NCI-H446 (cell line): Measurements from ENCODE around the gene TTLL10.
A peak's percentile ranks its signal among the peaks of the same experiment; 100 is the strongest.

Experiments
- DNase-seq, 2 experiments: peaks; one replicate each; lab custom pipeline; 2025; lab: John Stamatoyannopoulos, UW

TTLL10 gene

DNA sequence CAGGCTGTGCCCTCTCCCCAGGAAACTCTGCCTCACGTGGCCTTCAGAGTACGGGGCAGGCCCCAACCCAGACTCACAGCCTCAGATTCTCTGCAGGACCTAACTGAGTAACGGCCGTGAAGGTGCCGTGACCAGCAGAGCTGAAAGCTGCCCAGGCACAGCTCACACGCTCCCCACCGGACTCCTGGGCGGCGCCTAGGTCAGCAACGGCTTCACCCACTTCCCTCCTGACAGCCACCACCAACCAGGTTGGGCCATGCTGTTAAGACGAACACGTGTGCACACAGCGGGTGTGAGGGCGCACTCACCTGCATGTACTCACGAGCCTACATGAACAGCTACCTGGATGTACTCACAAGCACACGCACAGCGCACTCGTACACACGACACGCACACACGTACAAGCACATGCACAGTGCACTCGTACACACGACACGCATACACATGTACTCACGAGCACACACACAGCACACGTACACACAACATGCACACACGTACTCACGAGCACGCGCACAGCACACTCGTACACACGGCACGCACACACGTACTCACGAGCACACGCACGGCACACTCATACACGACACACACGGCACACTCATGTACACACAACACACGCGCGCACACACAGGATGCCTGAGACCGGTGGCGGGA, 49.0 kb downstream of the TTLL10 start:
- no peak for DNase-seq

DNA sequence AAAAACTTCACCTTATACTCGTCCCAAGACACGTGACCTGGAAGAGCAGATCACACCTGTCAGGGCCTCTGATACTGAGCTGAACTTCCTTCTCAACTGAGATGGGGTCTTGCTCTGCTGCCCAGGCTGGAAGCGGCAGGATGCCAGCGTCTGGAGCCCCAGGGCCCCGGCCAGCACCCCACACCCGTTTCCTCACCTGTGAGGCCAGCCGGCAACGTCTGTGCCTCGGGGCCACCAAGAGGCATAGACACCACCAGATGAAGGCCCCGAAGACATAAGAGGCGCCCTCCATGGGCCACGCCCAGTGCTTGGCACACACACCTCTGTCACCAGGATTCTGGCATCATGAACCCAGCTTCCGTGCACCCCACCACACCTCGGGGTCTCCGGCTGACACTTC, 49.6 kb downstream of the TTLL10 start:
- DNase-seq, result no peak

DNA sequence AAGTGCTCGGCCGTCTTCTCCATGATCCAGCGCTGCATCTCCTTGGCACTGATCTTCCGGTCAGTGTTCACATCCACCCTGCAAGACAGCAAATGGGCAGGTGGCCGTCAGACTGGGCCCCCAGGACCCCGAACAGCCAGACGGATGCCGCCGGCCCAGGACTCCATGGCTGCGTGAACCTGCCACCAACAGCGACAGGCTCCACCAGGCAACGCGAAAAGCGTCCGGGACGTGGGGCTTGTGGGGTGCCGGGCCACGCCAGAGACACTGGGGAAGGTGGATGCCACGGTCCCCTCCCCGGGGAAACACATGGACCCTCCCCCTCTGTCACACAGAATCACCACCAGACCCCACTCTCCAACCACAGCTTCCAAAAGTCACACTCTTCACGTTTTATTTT, 50.2 kb downstream of the TTLL10 start:
- DNase-seq, result no peak

DNA sequence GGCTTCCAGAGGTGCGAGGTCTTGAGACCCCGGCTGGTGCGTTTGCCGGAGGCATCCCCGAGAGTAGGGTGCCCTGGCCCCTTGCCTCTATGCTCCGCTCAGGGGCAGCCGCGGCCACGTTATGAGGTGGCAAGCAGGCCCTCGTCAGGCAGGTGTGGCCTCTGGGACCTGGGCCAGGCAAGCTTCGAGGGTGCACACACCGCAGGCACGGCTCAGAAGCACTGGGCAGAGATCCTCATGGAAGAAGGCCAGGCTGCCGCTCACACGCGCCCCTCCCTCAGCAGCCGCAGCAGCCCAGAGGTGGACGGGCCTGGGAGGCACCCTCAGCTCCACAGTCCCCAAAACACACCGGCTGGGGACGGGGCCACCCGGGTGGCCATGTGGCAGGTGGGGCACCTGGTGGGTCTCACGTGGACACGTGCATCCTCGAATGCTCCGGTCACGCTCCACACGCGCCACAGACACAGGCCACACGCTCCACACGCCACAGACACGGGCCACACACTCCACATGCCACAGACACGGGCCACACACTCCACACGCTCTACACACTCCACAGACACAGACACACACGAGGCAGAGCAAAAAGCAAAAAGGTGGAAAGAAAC, 51.7 kb downstream of the TTLL10 start:
- no peak for DNase-seq

DNA sequence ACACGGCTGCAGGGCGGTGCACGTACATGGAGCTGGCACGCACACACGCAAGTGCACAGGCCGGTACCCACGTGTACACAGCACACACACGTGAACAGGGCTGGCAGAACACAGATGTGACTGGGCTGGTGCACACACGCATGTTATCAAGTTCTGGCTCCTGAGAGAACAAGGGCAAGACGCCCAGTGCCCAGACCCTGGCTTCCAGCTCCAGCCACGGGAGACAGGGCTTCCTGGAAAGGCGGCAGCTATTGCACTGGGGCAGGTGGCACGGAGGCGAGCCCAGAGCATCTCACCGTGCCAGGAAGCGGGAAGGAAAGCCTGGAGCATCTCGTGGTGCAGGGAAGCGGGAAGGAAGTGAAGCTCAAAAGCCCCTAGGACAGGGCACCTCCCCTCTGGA, 52.2 kb downstream of the TTLL10 start:
- no peak for DNase-seq

DNA sequence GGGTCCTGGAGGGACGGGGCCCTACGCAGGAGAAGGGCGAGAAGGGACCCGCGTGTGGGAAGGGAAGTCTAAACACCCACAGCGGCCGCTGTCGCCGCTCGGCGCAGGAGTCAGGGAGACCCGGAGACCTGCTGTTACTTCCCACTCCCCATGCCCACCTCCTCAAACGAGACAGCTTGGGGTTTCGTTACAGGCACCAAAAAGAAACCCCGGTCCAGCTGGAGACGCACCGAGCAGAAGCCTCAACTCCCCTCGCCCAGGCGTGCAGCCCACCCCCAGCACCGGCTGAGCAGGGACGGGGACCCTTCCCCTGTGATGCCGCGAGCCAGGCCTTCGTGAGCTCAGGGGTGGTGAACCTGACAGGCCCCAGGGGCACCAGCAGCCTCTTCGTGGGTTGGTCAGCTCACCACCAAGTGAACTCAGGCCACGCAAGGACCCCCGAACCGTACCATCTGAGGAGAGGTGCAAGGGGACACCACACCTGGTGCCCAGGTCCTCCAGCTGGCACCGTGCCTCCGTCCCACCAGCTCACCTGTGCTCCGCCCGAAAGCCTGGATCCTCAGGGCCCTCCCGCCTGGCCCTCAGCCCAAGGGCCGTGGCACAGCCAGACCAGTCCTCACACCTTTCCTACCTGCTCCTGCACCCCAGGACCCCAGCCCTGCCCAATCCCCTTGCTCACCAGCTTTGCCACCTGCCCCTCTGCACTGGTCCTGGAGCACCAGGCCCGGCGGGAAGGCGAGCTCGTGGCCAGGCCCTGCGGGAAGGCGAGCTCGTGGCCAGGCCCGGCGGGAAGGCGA, 53.1 kb downstream of the TTLL10 start:
- no peak for DNase-seq

DNA sequence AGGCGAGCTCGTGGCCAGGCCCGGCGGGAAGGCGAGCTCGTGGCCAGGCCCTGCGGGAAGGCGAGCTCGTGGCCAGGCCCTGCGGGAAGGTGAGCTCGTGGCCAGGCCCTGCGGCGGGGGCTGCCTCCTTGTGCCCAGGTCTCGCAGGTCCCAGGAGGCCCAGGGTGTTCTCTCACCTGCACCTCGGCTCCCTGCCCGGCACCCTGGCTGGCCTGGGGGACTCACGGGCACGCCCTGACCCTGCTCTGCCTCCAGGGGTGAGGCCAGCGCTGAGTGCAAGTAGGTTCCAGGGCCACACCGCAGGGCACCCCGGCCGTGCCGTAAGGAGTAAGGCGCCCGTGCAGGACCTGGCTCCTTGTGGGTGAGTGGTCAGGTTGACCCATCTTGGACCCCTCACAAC, 53.7 kb downstream of the TTLL10 start:
- DNase-seq, result no peak

DNA sequence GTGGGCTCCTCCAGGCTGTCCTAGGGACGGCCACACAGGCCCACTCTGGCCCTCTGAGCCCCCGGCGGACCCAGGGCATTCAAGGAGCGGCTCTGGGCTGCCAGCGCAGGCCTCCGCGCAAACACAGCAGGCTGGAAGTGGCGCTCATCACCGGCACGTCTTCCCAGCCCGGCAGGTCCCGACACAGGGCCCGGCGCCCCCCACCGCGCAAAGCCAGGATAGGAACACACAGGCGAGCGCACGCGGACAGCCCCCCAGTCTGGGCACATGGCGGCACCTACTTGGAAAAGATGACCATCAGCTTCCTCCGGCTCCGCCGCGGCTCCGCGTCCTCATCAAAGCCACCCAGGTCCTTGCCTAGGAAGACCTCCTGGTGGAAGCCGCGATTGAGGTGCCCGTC, 54.5 kb downstream of the TTLL10 start:
- DNase-seq, result no peak

DNA sequence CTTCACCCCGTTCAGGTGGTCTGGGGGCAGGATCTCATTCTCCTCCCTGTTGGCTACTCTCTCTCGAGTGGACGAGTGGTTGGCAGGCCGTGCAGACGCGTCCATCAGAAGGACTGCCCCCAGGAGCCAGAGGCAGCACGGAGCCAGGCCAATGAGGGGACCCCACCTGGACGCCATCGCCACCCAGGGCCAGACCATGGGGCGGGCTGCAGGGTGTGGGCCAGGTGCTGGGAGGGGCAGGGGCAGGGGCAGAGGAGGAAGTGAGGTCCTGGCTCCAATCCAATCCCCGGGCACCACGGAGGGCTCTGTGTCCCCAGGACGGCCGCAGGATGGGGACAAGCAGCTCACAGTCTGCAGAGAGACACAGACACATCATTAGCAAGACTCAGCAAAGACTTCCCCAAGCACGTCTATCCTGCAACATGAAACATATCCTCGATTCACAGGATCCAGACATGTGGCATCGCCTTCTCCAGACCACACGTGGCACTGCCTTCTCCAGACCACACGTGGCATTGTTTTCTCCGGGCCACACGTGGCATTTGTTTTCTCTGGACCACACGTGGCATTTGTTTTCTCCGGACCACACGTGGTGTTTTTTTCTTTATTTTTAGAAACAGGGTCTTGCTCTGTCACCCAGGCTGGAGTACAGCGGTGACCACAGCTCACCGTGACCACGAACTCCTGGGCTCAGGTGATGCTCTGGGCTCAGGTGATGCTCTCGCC, 55.1 kb downstream of the TTLL10 start:
- no peak for DNase-seq

DNA sequence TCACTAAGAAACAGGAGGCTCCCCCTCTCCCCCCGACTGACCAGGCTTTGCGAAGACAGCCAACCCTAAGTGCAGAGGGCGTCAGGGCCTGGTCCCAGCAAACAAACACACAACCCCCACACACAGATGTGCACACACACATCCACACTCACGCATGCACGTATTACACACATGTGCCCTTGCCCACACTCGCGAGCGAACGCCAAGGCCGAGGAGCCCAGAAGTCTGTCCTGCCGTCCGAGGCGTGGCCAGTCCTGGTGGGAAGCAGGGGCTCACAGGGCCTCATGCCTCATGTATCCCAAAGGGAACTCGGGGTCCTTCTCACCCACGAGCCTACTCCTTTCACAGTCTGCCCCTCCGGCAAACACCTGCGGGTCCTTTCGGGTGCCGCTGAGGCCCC, 56.1 kb downstream of the TTLL10 start:
- no peak for DNase-seq

DNA sequence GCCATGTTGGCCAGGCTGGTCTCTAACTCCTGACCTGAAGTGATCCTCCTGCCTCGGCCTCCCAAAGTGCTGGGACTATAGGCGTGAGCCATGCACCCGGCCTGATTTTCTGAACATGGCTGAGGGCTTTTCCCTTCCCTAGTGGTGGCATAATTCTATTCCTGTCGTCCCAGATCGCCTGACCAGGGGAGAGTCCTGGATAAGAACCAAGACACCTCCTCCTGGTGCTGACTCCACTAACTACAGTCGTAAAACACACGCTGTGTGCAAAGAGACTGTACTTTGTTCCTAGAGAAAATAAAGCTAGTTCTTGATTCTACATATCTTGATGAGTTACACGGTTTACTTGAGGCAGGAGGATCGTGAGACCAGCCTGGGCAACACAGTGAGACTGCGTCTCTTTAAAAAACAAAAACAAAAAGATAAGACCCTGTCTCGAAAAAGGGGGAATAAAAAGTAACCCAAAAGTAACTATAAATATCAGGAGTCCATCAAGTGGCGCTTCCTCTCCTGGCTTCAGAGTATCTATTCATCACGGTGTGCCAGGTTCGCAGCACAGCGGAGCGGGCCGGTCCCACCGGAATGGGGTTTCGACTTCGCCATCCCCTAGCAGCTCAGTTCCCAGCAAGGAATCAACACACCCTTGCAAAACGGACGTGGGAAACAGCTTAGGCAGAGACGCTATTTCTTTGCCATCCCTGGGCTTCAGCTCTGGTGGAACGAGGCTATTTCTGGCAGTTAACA, 57.1 kb downstream of the TTLL10 start:
- DNase-seq, result peak in 1 of 2 experiments; percentile 38

DNA sequence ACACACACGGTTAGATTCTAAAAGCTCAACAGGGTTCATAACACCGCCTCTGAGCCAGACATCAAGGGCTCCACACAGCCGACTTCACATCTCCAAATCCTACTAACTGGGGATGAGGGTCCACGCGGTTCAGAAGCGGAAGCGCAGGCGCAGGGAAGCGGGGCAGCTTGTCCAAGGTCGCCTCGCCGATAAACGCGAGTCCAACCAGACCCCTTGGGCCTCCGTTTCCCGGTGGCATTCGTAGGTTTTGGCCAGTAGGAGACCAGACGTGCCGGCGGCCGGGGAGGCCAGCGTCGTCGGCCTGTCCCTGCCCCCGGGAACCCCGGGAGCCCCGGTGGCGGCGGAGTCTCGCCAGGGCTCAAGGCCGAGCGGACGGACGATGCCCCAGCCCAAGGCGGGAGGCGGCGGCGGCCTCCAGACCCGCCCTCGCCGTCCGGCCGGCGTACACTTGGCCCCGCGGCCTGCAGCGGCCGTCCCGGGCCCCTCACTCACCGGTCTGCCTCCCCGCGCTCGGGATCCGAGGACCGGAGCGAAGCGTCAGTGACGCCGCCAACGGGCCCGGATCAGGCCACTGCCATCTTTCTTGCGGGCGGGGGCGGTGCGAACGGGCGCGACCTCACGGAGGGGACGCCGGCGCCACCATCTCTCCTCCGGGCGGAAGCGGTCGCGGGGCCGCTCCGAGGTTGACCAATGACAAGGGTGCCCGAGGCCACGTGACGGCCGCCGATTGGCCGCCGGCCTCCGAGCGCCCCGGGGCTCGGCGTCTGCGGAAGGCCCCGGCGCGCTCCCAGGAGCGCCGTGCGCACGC, 57.9 kb downstream of the TTLL10 start, which contains the start of gene SDF4:
SDF4 (minus strand) TSS at position 602 of the 808 bp plus-strand sequence. CDS start 3,229 bp downstream, outside the sequence.
- DNase-seq, result peak; percentile 95 to 99

DNA sequence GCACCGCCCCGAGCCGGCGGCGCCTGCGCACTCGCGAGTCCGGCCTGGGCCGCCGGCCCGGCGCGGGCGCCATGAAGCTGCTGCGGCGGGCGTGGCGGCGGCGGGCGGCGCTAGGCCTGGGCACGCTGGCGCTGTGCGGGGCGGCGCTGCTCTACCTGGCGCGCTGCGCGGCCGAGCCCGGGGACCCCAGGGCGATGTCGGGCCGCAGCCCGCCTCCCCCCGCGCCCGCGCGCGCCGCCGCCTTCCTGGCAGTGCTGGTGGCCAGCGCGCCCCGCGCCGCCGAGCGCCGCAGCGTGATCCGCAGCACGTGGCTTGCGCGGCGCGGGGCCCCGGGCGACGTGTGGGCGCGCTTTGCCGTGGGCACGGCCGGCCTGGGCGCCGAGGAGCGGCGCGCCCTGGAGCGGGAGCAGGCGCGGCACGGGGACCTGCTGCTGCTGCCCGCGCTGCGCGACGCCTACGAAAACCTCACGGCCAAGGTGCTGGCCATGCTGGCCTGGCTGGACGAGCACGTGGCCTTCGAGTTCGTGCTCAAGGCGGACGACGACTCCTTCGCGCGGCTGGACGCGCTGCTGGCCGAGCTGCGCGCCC, 58.6 kb downstream of the TTLL10 start, which contains the start of gene B3GALT6:
B3GALT6 (plus strand) TSS at position 30 of the 588 bp plus-strand sequence; CDS start at position 72, 42 bp downstream.
- DNase-seq, result no peak

DNA sequence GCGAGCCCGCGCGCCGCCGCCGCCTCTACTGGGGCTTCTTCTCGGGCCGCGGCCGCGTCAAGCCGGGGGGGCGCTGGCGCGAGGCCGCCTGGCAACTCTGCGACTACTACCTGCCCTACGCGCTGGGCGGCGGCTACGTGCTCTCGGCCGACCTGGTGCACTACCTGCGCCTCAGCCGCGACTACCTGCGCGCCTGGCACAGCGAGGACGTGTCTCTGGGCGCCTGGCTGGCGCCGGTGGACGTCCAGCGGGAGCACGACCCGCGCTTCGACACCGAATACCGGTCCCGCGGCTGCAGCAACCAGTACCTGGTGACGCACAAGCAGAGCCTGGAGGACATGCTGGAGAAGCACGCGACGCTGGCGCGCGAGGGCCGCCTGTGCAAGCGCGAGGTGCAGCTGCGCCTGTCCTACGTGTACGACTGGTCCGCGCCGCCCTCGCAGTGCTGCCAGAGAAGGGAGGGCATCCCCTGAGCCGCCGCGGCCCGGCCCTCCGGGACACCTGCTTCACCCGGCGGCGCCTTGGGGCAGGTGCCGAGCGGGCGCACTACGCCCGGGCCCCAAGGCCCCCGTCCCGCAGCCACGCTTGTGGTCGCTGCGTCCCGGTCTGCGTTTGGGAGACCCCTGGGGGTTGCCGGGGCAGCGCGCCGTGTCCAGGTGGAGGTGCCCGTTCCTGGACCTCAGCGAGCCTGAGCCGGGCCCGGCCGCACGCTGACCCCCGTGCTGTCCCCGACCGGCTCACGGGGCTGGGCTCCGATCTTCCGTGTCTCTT, 59.3 kb downstream of the TTLL10 start:
- no peak for DNase-seq

DNA sequence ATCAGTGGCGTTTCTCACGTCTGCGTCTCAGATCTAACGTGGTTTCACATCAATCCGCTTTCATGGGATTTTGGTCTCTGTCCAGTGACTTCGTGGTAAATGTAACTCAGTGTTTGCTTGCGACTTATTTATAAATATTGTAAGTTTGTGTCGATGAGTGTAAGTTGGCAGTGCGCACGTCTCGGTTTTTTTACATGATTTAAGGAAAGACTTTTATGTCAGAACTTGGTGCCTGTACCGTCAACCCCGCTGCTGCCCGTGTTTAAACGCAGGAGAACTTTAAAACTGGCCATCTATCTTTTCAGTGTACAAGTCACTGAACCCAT, 59.9 kb downstream of the TTLL10 start:
- no peak for DNase-seq

DNA sequence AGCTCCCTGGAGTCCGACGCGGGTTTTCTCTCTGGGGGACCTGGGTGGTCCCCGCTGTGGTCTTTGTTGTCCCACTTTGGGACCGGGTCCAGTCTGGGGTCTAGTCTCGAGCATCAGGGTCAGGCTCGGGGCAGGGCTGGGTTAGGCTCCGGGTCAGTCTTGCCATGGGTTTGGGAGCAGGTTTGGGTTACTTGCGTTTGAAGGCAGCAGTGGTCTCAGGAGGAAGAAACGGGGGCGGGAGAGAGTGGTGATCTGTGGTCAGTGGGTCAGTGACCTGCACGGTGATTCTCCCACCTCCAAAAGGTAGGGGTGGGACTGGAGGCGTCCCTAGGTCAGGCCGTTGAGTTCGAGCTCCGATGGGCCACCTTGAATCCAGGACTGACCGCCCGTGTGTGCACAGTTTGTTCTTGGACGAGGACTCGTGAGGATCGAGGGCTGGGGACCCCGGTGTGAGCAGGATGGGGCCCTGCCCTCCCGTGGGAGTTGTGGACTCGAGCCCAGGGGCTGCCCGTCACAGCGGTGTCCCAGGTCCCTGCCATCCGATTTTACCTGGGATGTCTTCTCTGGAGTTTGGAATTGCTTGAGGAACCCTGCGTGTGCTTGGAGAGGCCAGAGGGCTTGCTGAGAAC, 60.6 kb downstream of the TTLL10 start:
- no peak for DNase-seq

DNA sequence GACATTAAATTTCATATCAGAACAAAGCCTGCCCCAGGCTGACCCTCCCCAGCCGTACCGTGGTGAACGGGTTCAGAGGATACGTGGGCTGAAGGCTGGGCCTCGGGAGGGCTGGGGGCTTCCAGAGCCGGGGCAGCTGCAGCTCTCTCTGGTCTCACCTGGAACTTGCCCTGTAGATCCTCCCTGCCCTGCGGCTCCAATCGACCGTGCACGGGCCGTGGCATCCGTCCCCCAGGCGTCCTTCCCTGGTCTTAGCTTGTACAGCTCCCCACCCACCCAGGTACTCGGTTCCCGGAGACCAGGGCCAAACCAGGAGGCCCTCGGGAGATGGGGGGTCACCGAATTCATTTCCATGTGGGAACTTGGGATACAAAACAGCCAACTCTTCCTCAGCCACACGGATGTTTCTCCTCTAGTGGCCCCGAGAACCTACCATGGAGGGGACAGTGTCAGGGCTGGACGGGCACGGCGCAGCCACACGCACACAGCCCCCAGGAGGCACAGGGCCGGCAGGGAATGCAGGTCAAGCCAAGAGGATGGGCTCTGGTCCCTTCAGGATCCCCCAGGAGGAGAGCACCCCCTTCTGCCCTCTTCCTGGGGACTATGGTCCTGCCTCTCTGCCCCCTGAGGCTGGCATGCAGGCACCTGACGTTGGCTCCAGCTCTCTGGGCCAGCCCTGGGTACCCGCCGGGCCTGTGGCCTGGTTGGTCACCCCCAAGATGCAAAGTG, 61.5 kb downstream of the TTLL10 start:
- DNase-seq, result no peak

DNA sequence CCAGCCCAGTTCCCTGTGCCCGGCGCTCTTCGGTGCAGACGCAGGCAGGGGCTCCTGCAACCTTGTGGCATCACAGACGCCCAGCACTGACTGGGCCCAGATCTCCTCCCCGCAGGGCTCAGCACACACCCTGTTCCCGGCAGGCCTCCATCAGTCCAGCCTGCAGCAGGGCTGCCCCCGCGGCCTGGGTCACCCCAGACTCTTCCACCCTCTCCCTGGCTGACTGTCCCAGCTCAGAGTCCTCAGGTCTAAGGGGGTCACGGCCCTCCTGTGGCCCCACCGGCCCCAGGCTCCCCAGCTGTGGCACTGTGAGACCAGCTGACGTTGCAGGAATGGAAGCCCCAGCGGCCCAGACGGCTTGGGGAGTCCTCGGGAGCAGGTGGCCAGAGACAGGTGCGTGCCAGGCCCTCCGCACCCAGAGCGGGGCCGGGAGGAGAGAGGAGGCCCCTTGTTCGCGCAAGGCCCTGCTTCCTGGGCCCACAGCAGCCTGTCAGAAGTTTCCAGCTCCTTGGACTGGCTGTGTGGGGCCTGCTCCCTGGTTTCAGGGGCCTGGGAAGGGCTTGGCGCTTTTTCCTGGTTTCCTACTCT, 62.6 kb downstream of the TTLL10 start:
- DNase-seq, result no peak
